NB4 (cell line): Measurements from ENCODE around the gene MRPL51.
"Not testable (repeated sequence)": the region's sequence is repeated elsewhere in the genome, so short reads cannot be mapped to it uniquely, and the experiment has no call there.

Experiments used
- POLR2A ChIP-seq: IDR thresholded peaks from 2 replicates; pipeline ENCODE4 v1.6.1; 2011; ENCODE audit warnings: mild to moderate bottlenecking; ENCODE audit not compliant: insufficient read length; ENCODE audit errors: extremely low read depth
- TF ChIP-seq, protein P1 (sequence below): IDR thresholded peaks from one replicate; pipeline ENCODE4 v1.5.1; 2012; ENCODE audit warnings: low read depth, low read length

DNA sequence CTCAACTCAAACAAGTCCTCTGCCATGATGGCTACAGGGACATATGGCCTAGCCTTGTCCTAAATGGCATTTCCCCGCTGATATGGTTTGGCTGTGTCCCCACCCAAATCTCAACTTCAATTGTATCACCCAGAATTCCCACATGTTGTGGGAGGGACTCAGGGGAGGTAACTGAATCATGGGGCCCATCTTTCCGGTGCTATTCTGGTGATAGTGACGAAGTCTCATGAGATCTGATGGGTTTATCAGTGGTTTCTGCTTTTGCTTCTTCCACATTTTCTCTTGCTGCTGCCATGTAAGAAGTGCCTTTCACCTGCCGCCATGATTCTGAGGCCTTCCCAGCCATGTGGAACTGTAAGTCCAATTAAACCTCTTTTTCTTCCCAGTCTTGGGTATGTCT is 26.3 kb downstream of the MRPL51 start:
- not testable (repeated sequence) for TF ChIP-seq POLR2A
- TF ChIP-seq, protein P1, sequence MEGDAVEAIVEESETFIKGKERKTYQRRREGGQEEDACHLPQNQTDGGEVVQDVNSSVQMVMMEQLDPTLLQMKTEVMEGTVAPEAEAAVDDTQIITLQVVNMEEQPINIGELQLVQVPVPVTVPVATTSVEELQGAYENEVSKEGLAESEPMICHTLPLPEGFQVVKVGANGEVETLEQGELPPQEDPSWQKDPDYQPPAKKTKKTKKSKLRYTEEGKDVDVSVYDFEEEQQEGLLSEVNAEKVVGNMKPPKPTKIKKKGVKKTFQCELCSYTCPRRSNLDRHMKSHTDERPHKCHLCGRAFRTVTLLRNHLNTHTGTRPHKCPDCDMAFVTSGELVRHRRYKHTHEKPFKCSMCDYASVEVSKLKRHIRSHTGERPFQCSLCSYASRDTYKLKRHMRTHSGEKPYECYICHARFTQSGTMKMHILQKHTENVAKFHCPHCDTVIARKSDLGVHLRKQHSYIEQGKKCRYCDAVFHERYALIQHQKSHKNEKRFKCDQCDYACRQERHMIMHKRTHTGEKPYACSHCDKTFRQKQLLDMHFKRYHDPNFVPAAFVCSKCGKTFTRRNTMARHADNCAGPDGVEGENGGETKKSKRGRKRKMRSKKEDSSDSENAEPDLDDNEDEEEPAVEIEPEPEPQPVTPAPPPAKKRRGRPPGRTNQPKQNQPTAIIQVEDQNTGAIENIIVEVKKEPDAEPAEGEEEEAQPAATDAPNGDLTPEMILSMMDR, result not testable (repeated sequence)
